Activated gamma-delta T cell treated with Interleukin-2 at 50 U/mL for 16 hours (primary cell): ENCODE results near the gene ZNF584.
"Not testable (repeated sequence)": the region's sequence is repeated elsewhere in the genome, so short reads cannot be mapped to it uniquely, and the experiment has no call there.

Experiments
- DNase-seq: peaks from one replicate; pipeline ENCODE4 v3.0.0-alpha.2; 2020

The ZNF584 gene

GRCh38 chr19:58386576-58387337 lies 21.7 kb upstream of the ZNF584 start, which contains the start of gene RPS5:
Gene RPS5, plus strand, starts transcription at chr19:58387269. Its CDS starts 869 bp downstream, at chr19:58388138.
- peak; percentile 94 for DNase-seq

DNA sequence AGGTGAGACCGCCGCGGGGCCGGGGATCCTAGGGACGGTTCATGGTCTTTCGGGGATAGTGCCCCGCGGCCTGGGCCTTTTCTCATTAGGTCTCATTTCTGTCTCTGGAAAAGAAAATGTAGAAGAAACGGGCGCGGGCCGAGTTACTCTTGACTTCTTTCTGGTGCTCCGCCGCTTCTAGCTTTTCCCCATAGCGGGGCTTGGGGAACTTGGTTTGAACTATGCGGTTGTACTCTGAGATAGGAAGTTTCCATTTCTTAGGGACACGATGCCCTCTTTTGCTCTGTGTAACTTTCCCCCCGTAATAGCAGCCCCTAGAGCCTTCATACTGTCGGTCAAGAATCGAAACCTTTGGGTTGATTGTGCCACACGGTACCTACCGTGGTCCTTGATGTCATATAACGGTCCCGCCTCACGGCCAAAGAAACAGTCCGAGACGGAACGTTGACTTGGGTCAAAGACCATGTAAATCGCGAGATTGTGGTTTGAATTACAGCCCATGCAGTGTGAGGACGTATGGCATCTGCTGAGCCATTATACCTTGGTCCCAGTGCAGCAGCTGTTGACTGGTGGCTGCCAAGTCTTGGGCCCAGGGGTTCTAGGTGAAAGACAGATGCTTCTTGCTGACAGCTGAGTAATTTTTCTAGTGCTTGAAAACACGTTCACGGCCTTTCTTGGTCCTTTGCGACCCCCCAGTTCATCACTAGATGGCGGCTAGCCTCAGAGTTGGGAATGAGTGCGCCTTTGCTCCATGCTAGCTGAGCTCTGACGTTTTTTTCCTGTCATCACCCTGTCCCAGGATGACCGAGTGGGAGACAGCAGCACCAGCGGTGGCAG lies 20.9 kb upstream of the ZNF584 start:
- no peak for DNase-seq

DNA sequence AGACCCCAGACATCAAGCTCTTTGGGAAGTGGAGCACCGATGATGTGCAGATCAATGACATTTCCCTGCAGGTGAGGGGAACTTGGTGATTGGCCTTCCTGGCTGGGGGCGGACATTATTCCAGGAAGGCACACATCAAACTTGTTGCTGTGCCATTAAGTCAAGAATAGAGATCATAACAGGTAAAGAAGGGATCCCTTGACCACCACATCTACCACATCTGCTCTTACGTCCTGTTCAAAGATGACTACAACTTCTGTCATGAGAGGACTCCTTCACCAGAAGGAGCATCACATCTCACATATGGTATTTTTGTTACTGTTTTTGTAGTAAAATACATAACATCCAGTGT lies 20.3 kb upstream of the ZNF584 start:
- no peak for DNase-seq

- no peak for DNase-seq
These were observed 15.3 kb upstream of the ZNF584 start for GRCh38 chr19:58392945-58393724.

GRCh38 chr19:58393725-58394033 lies 14.8 kb upstream of the ZNF584 start:
- DNase-seq = no peak

GRCh38 chr19:58394821-58395219 lies 13.6 kb upstream of the ZNF584 start:
- DNase-seq = no peak

GRCh38 chr19:58395220-58395978 lies 13.1 kb upstream of the ZNF584 start, which contains the start of gene RNF225:
Gene RNF225, plus strand, starts transcription at chr19:58395656. Its CDS starts 434 bp downstream, at chr19:58396090.
- DNase-seq = no peak

GRCh38 chr19:58395979-58396627 lies 12.3 kb upstream of the ZNF584 start:
- DNase-seq = no peak

GRCh38 chr19:58396691-58397532 lies 11.5 kb upstream of the ZNF584 start:
- no peak for DNase-seq

DNA sequence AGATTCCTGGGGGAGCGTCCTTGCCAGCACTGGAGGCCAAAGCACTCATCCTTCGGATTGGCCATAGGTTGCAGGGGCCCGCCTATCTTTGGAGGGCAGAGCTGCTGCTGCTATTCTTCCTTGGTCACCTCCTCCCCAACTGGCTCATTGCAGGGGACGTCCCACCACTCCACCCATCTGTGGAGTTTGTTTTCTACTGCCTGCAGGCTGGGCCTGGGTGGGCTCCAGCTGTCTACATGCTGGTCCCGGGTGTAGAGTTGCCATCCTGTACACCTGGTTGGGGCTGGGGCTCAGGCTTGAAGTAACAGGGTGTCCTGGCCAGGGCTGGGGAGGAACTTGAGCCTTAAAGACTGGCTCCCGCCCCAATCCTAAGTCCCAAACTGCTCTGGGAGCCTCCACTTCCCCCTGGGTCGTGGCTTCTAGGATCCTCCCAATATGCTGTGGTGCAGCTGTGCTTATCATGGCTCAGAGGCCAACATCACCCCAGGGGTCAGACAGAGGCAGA lies 10.9 kb upstream of the ZNF584 start:
- DNase-seq = no peak

DNA sequence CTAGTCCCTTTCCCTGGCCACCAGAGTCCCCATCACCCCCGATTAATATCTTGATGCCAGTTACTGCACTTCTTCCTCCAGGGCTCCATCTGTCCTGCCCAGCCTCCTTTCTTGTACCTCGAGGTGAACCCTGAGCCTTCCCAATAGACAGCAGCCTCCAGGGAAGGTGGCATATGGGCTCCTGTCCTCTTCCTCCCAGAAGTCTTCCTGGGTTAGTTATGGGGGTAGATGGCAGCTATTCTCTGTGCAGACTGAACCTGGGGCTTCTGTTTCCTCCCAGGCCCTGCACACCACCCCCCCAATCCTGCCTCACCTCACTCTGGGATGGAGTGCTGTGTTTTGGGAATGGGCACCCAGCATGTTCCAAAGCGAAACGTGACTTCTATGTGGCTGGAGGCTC lies 10.4 kb upstream of the ZNF584 start:
- DNase-seq = no peak

- DNase-seq = no peak
These were observed 9.9 kb upstream of the ZNF584 start for GRCh38 chr19:58398545-58398944.

GRCh38 chr19:58399903-58400302 lies 8.5 kb upstream of the ZNF584 start:
- no peak for DNase-seq

- DNase-seq = no peak
These were observed 8.0 kb upstream of the ZNF584 start for GRCh38 chr19:58400316-58400915.

DNA sequence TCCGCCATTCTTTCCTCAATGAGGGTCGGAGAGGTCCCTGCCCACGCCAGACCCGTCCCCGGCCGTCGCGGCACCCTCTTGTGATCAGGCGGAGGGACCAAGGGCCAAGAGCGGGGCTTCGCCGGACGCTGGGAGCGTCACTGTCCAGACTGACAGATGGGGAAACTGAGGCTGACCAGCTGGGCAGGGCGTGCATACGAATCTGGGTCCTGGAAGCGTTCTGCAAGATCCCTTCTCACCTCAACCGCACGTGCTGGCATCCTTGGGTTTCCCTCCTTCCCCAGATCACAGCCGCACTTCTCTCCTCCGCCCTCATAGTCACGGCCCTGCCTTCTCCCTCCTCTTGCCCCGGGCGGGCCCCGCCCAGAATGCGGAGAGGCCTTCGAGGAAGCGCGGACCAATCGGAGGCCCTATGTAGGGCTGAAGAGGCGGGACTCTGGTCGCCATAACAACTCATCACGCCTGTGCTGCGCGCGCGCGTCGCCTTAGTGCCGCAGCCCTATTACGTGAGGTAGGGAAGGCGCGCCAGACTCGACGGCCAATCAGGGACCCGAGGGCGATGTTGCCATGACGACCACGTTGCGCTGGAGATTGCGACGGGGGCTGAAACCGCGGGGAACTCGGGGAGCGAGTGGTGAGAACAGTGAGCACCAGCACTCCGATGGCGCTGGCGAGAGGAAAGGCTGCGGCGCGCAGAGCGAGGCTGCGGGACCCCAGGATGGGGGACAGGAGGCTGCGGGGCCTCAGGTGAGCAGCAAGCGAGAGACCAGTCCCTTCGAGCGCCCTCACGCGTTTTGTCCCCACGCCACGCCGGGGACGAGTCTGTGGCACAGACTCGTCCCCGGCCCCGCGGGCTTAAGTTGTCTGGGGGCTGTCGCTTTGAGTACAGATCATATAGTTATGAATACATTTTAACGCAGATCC lies 7.3 kb upstream of the ZNF584 start:
- DNase-seq = peak; percentile 99

- no peak for DNase-seq
These were observed 6.5 kb upstream of the ZNF584 start for GRCh38 chr19:58401840-58402421.

GRCh38 chr19:58403920-58404478 lies 4.5 kb upstream of the ZNF584 start:
- not testable (repeated sequence) for DNase-seq

- DNase-seq = no peak
These were observed 1.4 kb upstream of the ZNF584 start for GRCh38 chr19:58406818-58407657.
